GM12878 (cell line): ENCODE data around the gene NRXN3.

Experiments
- POLR2A ChIP-seq: IDR thresholded peaks from 2 replicates; pipeline ENCODE4 v1.6.1; 2011; ENCODE audit warnings: low read depth, mild to moderate bottlenecking, low read length
- RAD21 ChIP-seq: IDR thresholded peaks from 2 replicates; pipeline ENCODE4 v1.6.1; 2011; ENCODE audit warnings: mild to moderate bottlenecking, low read depth, low read length, moderate library complexity; ENCODE audit not compliant: insufficient read depth
- ZSCAN29 ChIP-seq: fragments of 450-650 bp; IDR thresholded peaks from 2 replicates; pipeline ENCODE4 v1.6.1; 2017; ENCODE audit warnings: mild to moderate bottlenecking, moderate library complexity
- TF ChIP-seq, protein P1 (sequence below): IDR thresholded peaks from 2 replicates; pipeline ENCODE4 v1.6.1; 2012; ENCODE audit warnings: low read depth, low read length, improper control_type of control experiment

DNA sequence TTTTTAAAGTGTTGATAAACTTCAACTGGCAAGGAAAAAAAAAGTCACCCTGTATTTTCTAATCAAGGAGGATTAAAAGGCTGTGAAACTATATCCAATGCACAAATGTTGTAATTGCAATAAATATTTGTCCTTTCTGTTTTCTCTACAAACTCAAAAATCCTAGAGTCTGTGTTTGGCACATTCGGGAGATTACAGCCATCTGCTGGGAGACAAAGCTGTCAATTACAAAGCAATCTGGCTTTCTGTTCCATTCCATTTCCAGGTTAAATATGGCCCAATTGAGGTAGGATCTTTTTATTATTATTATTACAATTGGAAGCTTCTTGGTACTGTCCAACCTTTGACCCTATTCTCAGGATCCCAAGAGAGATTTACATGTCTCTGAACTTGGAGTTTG lies 1745.2 kb downstream of the NRXN3 start:
- TF ChIP-seq, protein P1, sequence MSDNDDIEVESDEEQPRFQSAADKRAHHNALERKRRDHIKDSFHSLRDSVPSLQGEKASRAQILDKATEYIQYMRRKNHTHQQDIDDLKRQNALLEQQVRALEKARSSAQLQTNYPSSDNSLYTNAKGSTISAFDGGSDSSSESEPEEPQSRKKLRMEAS, result no peak
- TF ChIP-seq RAD21 (no peak), ZSCAN29 (no peak), POLR2A (no peak)
